ENCODE results near the gene MGAT3. TPM values are rescaled to one million over a fixed set of nuclear protein-coding genes. Genes with fewer than 3 reads are reported as not detected.

The MGAT3 gene
- total and polyA plus RNA-seq, 2 of the 13 experiments (the other 11 are each of a cell fraction or from before 2014, with no cell fraction given): 0.11 to 0.15 TPM

DNA sequence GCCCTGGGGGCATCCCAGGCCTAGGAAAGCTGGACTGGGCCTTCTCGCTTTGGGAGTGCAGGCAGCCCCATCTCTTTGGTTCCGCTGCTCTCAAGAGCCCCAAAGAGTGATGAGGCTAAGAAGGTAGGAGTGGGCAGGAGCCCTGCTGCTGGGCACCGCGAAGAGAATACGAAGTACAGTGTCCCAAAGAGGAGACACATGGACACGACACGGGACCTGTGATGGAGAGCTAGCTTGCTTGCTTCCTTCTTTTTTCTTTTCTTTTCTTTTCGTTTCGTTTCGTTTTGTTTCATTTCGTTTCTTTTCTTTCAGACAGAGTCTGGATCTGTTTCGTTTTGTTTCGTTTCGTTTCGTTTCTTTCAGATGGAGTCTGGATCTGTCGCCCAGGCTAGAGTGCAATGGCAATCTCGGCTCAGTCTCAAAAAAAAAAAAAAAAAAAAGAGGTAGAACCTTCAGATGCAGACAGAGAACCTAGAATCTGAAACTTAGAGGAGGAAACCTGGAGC is 10.6 kb downstream of the MGAT3 start:
- H4K20me1 ChIP-seq (ENCODE audit: insufficient read depth, low read length): no peaks in the 10 kb centered on the region
- in situ Hi-C loops (cut with HindIII; ENCODE audit: extremely low pct_ligation_motif_present, low pct_unique_long_range_greater_than_20kb) (no loop called here), intact Hi-C loops (cut with micrococcal nuclease; ENCODE audit: unreplicated experiment) (no loop called here)
- no peaks in the 10 kb centered on the region for H3K79me2 ChIP-seq (ENCODE audit: insufficient read depth, low read length)
- H3K9me3 ChIP-seq (ENCODE audit: low read length): no peaks in the 10 kb centered on the region
- BruUV-seq (replicated peaks): no TSS peak
- ATAC-seq: no peak
- CTCF ChIA-PET (ENCODE audit: low intra/inter-chr PET ratio, low total read pairs): no interaction called here
- no peak overlapping the region for H3K4me3 ChIP-seq (replicated peaks in 1 of 3; ENCODE audit: insufficient read depth in 1 of 3, low read depth in 2 of 3, low read length in 3 of 3)
- peaks cover 2 to 27% of the 10 kb centered on the region in 2 experiments; a peak in 2 of 5 replicates for H3K27me3 ChIP-seq (ENCODE audit: control insufficient read depth in 1 of 2, insufficient read depth in 2 of 2, low read length in 2 of 2)
- peaks cover 85% of the 10 kb centered on the region for H3K4me1 ChIP-seq (ENCODE audit: insufficient read depth, low read length)
- POLR2A ChIA-PET: interaction anchor here (0.9 to 1.6 kb wide), 2 partner anchors 11 to 35 kb away, joined by 3 read pairs; partner anchors contain the start of gene MIEF1
- H3K27ac ChIP-seq (ENCODE audit: extremely low read length, insufficient read depth, low read length): no peak overlapping the region
- no peak for DNase-seq (ENCODE audit: low spot score)
- no peak for FAIRE-seq
- TF ChIP-seq ZFP90 (CRISPR knock-in tag; IDR thresholded peaks at IDR 0.05; ENCODE audit: borderline replicate concordance): no peak
- TF ChIP-seq FIP1L1 (IDR thresholded peaks at IDR 0.05; ENCODE audit: borderline replicate concordance, insufficient read depth, low read depth, low read length): no peak
- TF ChIP-seq NFYC (CRISPR knock-in tag; IDR thresholded peaks at IDR 0.05): no peak
- TF ChIP-seq, protein P1, sequence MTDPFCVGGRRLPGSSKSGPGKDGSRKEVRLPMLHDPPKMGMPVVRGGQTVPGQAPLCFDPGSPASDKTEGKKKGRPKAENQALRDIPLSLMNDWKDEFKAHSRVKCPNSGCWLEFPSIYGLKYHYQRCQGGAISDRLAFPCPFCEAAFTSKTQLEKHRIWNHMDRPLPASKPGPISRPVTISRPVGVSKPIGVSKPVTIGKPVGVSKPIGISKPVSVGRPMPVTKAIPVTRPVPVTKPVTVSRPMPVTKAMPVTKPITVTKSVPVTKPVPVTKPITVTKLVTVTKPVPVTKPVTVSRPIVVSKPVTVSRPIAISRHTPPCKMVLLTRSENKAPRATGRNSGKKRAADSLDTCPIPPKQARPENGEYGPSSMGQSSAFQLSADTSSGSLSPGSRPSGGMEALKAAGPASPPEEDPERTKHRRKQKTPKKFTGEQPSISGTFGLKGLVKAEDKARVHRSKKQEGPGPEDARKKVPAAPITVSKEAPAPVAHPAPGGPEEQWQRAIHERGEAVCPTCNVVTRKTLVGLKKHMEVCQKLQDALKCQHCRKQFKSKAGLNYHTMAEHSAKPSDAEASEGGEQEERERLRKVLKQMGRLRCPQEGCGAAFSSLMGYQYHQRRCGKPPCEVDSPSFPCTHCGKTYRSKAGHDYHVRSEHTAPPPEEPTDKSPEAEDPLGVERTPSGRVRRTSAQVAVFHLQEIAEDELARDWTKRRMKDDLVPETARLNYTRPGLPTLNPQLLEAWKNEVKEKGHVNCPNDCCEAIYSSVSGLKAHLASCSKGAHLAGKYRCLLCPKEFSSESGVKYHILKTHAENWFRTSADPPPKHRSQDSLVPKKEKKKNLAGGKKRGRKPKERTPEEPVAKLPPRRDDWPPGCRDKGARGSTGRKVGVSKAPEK (CRISPR knock-in tag; IDR thresholded peaks at IDR 0.05; ENCODE audit: borderline replicate concordance): peak; percentile 92; the same call in 1 of the 2 replicates
- no peak for TF ChIP-seq GTF3A (CRISPR knock-in tag; conservative IDR thresholded peaks at IDR 0.05)
- no peak overlapping the region for H2AFZ ChIP-seq (ENCODE audit: low read length)
- no peak overlapping the region for H3K9ac ChIP-seq (ENCODE audit: insufficient read depth, low read depth, low read length)
- H3K4me2 ChIP-seq (ENCODE audit: low read depth, low read length): peak overlapping the region; percentile 8; the same call in 1 of the 2 replicates
- 36% methylated on average over 17 of the region's 17 CpGs for WGBS (ENCODE audit: low lambda C conversion rate)
- H3K36me3 ChIP-seq (replicated peaks in 1 of 2; ENCODE audit: control insufficient read depth in 1 of 2, insufficient read depth in 2 of 2, low read length in 2 of 2): no peaks in the 10 kb centered on the region
